ENCODE measurements around the gene HINFP. TPM values are rescaled to one million over a fixed set of nuclear protein-coding genes. Genes with fewer than 3 reads are reported as not detected.

The HINFP gene
- total RNA-seq, 4 donors from 2014 or later: 7.0 to 33.2 (median 13.9) TPM

- intact Hi-C loops (cut with DNase I): no loop called here
- Histone ChIP-seq H3K27me3 (no peaks in the 10 kb centered on the region), H3K9me3 (no peaks in the 10 kb centered on the region), H3K4me1 (peaks cover 14 to 61% (median 27%) of the 10 kb centered on the region in 3 donors), H3K36me3 (peaks cover 0 to 21% (median 0%) of the 10 kb centered on the region in 3 donors), H3K27ac (peak within 1 kb of the TSS; percentile 83 to 95 (median 91)), H3K4me3 (peak within 1 kb of the TSS; percentile 68 to 99 (median 93))
- 0 to 2% methylated on average over 3 to 11 of the region's 49 CpGs for WGBS, 2 donors
- DNase-seq: peak; percentile 81
- TF ChIP-seq POLR2A (IDR thresholded peaks at IDR 0.05): peak in 2 of 4 donors; percentile 38 to 68
- no peak for TF ChIP-seq CTCF (IDR thresholded peaks at IDR 0.05)
Observed at GRCh38 chr11:119106564-119107537, 14.5 kb upstream of the HINFP start, which contains the start of gene C2CD2L. C2CD2L (plus strand) TSS chr11:119107344; CDS start chr11:119107742, 398 bp downstream.

- peak overlapping the region; percentile 83 to 95 (median 91) for H3K27ac ChIP-seq
- intact Hi-C loops (cut with DNase I): no loop called here
- TF ChIP-seq CTCF (IDR thresholded peaks at IDR 0.05): no peak
- TF ChIP-seq POLR2A (IDR thresholded peaks at IDR 0.05): no peak
- H3K9me3 ChIP-seq: no peaks in the 10 kb centered on the region
- peaks cover 14 to 63% (median 27%) of the 10 kb centered on the region in 3 donors for H3K4me1 ChIP-seq
- no peaks in the 10 kb centered on the region for H3K27me3 ChIP-seq
- H3K36me3 ChIP-seq: peaks cover 2 to 29% (median 7%) of the 10 kb centered on the region in 3 donors
- peak overlapping the region; percentile 68 to 99 (median 93) for H3K4me3 ChIP-seq
- DNase-seq: no peak
- no CpG with 5 or more reads among the region's 65 CpGs for WGBS, 2 donors
Observed at GRCh38 chr11:119107538-119108145, 13.7 kb upstream of the HINFP start.

GRCh38 chr11:119108146-119108856 lies 13.1 kb upstream of the HINFP start:
- Histone ChIP-seq H3K4me1 (peaks cover 14 to 61% (median 21%) of the 10 kb centered on the region in 3 donors), H3K4me3 (peak overlapping the region; percentile 68 to 99 (median 93)), H3K36me3 (peaks cover 7 to 36% (median 9%) of the 10 kb centered on the region in 3 donors), H3K27ac (peak overlapping the region; percentile 83 to 95 (median 91)), H3K9me3 (no peaks in the 10 kb centered on the region), H3K27me3 (no peaks in the 10 kb centered on the region)
- intact Hi-C loops (cut with DNase I): no loop called here
- TF ChIP-seq POLR2A (IDR thresholded peaks at IDR 0.05): no peak
- no peak for DNase-seq
- WGBS, 2 donors: 7 to 28% methylated on average over 4 to 5 of the region's 8 CpGs

GRCh38 chr11:119108857-119109221 lies 12.5 kb upstream of the HINFP start:
- TF ChIP-seq POLR2A (IDR thresholded peaks at IDR 0.05) (no peak), CTCF (IDR thresholded peaks at IDR 0.05) (no peak)
- Histone ChIP-seq H3K4me1 (peaks cover 14 to 61% (median 19%) of the 10 kb centered on the region in 3 donors), H3K27me3 (no peaks in the 10 kb centered on the region), H3K9me3 (no peaks in the 10 kb centered on the region), H3K27ac (peak overlapping the region in 1 of 4 donors; percentile 95), H3K4me3 (peak overlapping the region in 2 of 4 donors; percentile 97 to 99), H3K36me3 (peaks cover 11 to 41% (median 11%) of the 10 kb centered on the region in 3 donors)
- intact Hi-C loops (cut with DNase I): no loop called here
- no peak for DNase-seq
- 67 to 100% methylated on average over 1 to 2 of the region's 2 CpGs for WGBS, 2 donors

GRCh38 chr11:119109843-119110242 lies 11.5 kb upstream of the HINFP start:
- WGBS, 2 donors: 86 to 100% methylated on average over 1 of the region's 3 CpGs
- H3K27ac ChIP-seq: no peak overlapping the region
- no peak for DNase-seq

More at GRCh38 chr11:119109843-119110242, 11.5 kb upstream of the HINFP start:
- H3K4me1 ChIP-seq: peaks cover 14 to 61% (median 19%) of the 10 kb centered on the region in 3 donors
- no peak overlapping the region for H3K4me3 ChIP-seq
- peaks cover 14 to 51% (median 18%) of the 10 kb centered on the region in 3 donors for H3K36me3 ChIP-seq
- H3K9me3 ChIP-seq: no peaks in the 10 kb centered on the region
- TF ChIP-seq POLR2A (IDR thresholded peaks at IDR 0.05): no peak
- no peak for TF ChIP-seq CTCF (IDR thresholded peaks at IDR 0.05)
- no peaks in the 10 kb centered on the region for H3K27me3 ChIP-seq
- intact Hi-C loops (cut with DNase I): no loop called here
